Spleen (tissue), 11 donors: ENCODE results near the gene KCNQ5. TPM values are rescaled to one million over a fixed set of nuclear protein-coding genes. Genes with fewer than 3 reads are reported as not detected.

Source experiments
- DNase-seq: peaks from one replicate; pipeline ENCODE4 v3.0.0-alpha.2; 2020
- H3K27ac ChIP-seq, 8 donors: fragments of 200-600 bp; sonication (generic) in 7 of 8; 1 replicate in 4 of 8; 2 replicates in 4 of 8; pipeline versions ENCODE4 v1.5.0 to v1.8.0; 2016 to 2021; ENCODE audit warnings: inconsistent platforms in 4 of 8, mild to moderate bottlenecking in 4 of 8, moderate library complexity in 1 of 8
- H3K27me3 ChIP-seq, 7 donors: fragments of 200-600 bp; sonication (generic) in 6 of 7; replicated peaks in 1 of 7; 1 replicate in 4 of 7; 2 replicates in 3 of 7; pipeline versions ENCODE4 v1.5.0 to v1.8.0; 2016 to 2021; ENCODE audit warnings: inconsistent platforms in 3 of 7, mild to moderate bottlenecking in 1 of 7
- H3K36me3 ChIP-seq, 6 donors: fragments of 200-600 bp; sonication (generic) in 5 of 6; 1 replicate in 4 of 6; 2 replicates in 2 of 6; pipeline versions ENCODE4 v1.5.0 to v1.8.0; 2016 to 2021; ENCODE audit warnings: inconsistent platforms in 2 of 6
- H3K4me1 ChIP-seq, 6 donors: fragments of 200-600 bp; sonication (generic) in 5 of 6; 1 replicate in 3 of 6; 2 replicates in 3 of 6; pipeline versions ENCODE4 v1.5.0 to v1.8.0; 2016 to 2021; ENCODE audit warnings: inconsistent platforms in 3 of 6
- H3K4me3 ChIP-seq, 8 donors: fragments of 200-600 bp; sonication (generic) in 7 of 8; 1 replicate in 4 of 8; 2 replicates in 4 of 8; pipeline versions ENCODE4 v1.5.0 to v1.8.0; 2016 to 2021; ENCODE audit warnings: inconsistent platforms in 4 of 8, mild to moderate bottlenecking in 4 of 8, moderate library complexity in 2 of 8
- H3K9me3 ChIP-seq, 8 donors: fragments of 200-600 bp; sonication (generic) in 7 of 8; 1 replicate in 4 of 8; 2 replicates in 4 of 8; pipeline versions ENCODE4 v1.5.0 to v1.8.0; 2016 to 2021; ENCODE audit warnings: inconsistent platforms in 4 of 8
- CTCF ChIP-seq, 11 experiments: fragments of 200-600 bp in 7 of 11; fragments of 450-650 bp in 4 of 11; sonication (generic) in 4 of 11; IDR thresholded peaks in 8 of 11; conservative IDR thresholded peaks in 3 of 11; 1 replicate in 7 of 11; 2 replicates in 4 of 11; pipeline versions ENCODE4 v1.4.0 to v1.8.0; 2016 to 2021; ENCODE audit warnings: antibody characterized with exemption in 11 of 11, inconsistent platforms in 4 of 11, mild to moderate bottlenecking in 1 of 11
- POLR2A ChIP-seq, 3 donors: fragments of 450-650 bp; IDR thresholded peaks; one replicate each; pipeline ENCODE4 v1.5.1; 2017; ENCODE audit warnings: antibody characterized with exemption in 3 of 3, mild to moderate bottlenecking in 1 of 3
- POLR2AphosphoS5 ChIP-seq, 3 donors: sonication (generic); formaldehyde crosslinking; IDR thresholded peaks; one replicate each; pipeline ENCODE4 v1.5.1; 2017; ENCODE audit warnings: antibody characterized with exemption in 3 of 3
- WGBS, 5 donors: extraction: QIAGEN DNeasy Blood & Tissue Kit in 3 of 5; methylation state at CpG; one replicate each; pipeline versions ENCODE4 v1.1.5 to v1.1.7; 2013 to 2018; 5-methylcytosine and 5-hydroxymethylcytosine counted together
- intact Hi-C: fragments of 100-400 bp; cut with DNase I; formaldehyde crosslinking; loops from one replicate; pipeline ENCODE4 v1.15.0; 2023; ENCODE audit warnings: low total_unique reads
- polyA plus RNA-seq, 3 donors: library from polyadenylated mRNA; stranded (reverse); fragments of 200-250 nt; gene quantifications; one replicate each; pipeline ENCODE4 v1.2.1, GENCODE V29; 2013
- total RNA-seq, 7 donors: library from RNA; depleted of rRNA in 3 of 7; stranded (reverse); fragments of >200 nt in 3 of 7; fragmentation: NEBNext Ultra II Directional in 4 of 7; extraction: Animal tissue kit (Norgen Biotek cat#: 25700) in 4 of 7; gene quantifications; one replicate each; pipeline versions ENCODE4 v1.1.0 to v1.2.1, GENCODE V29; 2016 to 2021
- donor health status: healthy with polysubstance abuse.
- donor health status: DM: no; HTN: no; CAD: no; lungs with moderate emphysema.
- donor health status: DM: no; HTN: no; CAD: no.
- donor health status: Bipolar disorder and iron deficiency.
- donor health status: healthy.
- donor health status: DM: no; HTN: no; CAD: no.
- donor health status: DM: yes; HTN: yes; CAD: no.

Gene KCNQ5
- total and polyA plus RNA-seq, 10 donors, result 1.3 to 8.7 (median 4.4) TPM

DNA sequence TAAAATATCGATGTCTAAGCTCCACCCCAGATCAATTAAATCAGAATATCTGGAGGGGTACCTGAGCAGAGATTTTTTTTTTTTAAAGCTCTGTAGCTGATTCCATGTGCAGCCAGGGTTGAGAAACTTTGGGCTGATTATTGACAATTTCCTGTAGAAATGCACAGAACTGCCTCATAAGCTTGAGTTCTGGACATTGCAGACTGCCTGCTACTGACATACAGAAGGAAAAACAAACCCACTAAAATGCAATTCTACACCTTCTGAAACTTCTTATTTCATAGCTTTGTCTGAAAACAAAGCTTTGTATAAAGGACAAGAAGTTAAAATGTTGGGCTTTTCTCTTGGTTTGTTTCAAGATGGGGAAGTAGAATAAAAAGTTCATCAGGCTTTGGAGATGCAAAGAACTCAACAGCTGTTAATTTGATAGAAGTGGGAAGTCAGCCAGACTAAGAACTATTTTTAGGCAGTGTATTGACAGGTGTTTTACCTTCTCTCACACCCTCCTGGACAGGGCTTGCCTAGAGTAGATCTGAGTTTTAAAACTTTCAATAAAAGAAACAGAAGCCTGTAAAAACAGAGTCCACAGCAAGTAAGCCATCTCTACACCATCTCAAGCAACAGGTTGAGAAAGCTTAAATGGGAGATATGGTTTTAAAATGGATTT lies 147.7 kb downstream of the KCNQ5 start:
- TF ChIP-seq CTCF (IDR thresholded peaks at IDR 0.05 in 8 of 11, conservative IDR thresholded peaks at IDR 0.05 in 3 of 11) (no peak), POLR2A (IDR thresholded peaks at IDR 0.05) (no peak), POLR2AphosphoS5 (IDR thresholded peaks at IDR 0.05) (no peak)
- peaks cover 0 to 4% (median 0%) of the 10 kb centered on the region in 8 donors for H3K9me3 ChIP-seq
- H3K36me3 ChIP-seq, result no peaks in the 10 kb centered on the region
- H3K27me3 ChIP-seq, result no peaks in the 10 kb centered on the region
- H3K27ac ChIP-seq, result no peak overlapping the region
- 80 to 97% (median 92%) methylated on average over 1 of the region's 1 CpG for WGBS, 5 donors
- H3K4me3 ChIP-seq, result no peak overlapping the region
- no peak for DNase-seq
- intact Hi-C loops, result no loop called here
- H3K4me1 ChIP-seq, result peaks cover 0 to 7% (median 0%) of the 10 kb centered on the region in 6 donors

DNA sequence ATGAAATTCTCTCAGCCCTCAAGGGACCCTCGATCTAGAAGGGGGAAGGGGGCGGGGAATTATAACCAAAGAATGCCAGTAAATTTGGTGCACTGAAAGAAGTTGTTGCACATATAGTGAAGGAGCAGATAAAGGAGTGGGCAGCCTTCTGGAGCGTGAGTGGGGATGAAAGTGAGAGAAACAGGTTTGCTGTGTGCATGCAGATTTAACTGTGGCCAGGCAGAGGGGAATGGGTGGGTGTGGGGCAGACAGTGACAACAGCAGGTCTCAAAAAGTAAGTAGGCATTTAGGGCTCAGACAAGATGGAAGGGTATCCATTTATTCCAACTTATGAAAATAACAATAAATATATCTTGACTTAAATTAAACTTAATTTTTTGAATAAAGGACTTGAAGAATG lies 149.1 kb downstream of the KCNQ5 start:
- H3K4me1 ChIP-seq, result peaks cover 0 to 7% (median 0%) of the 10 kb centered on the region in 6 donors
- DNase-seq, result no peak
- WGBS, 5 donors, result 74 to 86% (median 80%) methylated on average over 3 of the region's 3 CpGs
- TF ChIP-seq POLR2AphosphoS5 (IDR thresholded peaks at IDR 0.05) (no peak), POLR2A (IDR thresholded peaks at IDR 0.05) (no peak), CTCF (IDR thresholded peaks at IDR 0.05 in 8 of 11, conservative IDR thresholded peaks at IDR 0.05 in 3 of 11) (no peak)
- intact Hi-C loops, result no loop called here
- no peaks in the 10 kb centered on the region for H3K27me3 ChIP-seq
- H3K27ac ChIP-seq, result no peak overlapping the region
- H3K36me3 ChIP-seq, result no peaks in the 10 kb centered on the region
- peaks cover 0 to 4% (median 0%) of the 10 kb centered on the region in 8 donors for H3K9me3 ChIP-seq
- no peak overlapping the region for H3K4me3 ChIP-seq

DNA sequence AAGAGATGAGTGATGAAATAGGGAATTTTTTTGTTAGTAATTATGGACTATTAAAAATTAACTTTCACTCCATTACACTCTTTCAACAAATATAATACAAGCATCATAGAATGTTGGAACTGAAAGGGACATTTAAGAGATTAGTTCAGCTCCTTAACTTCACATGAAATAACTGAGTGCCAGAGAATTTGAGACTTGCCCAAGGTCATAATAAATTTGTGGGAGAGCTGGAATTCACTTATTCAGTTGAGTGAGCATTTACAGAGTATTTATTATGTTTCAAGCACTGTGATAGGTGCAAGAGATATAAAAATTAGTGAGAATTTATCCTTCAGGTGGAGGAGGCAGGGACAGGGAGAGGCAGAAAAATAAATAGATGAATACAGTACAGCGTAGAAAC lies 154.6 kb downstream of the KCNQ5 start:
- intact Hi-C loops, result no loop called here
- no peak for DNase-seq
- no peak overlapping the region for H3K27ac ChIP-seq
- WGBS, 5 donors, result 52 to 98% (median 94%) methylated on average over 1 of the region's 1 CpG
- no peaks in the 10 kb centered on the region for H3K36me3 ChIP-seq
- TF ChIP-seq POLR2AphosphoS5 (IDR thresholded peaks at IDR 0.05) (no peak), POLR2A (IDR thresholded peaks at IDR 0.05) (no peak), CTCF (IDR thresholded peaks at IDR 0.05 in 8 of 11, conservative IDR thresholded peaks at IDR 0.05 in 3 of 11) (no peak)
- peaks cover 0 to 4% (median 0%) of the 10 kb centered on the region in 8 donors for H3K9me3 ChIP-seq
- H3K27me3 ChIP-seq, result no peaks in the 10 kb centered on the region
- no peaks in the 10 kb centered on the region for H3K4me1 ChIP-seq
- H3K4me3 ChIP-seq, result no peak overlapping the region

GRCh38 chr6:72781624-72782023 lies 159.8 kb downstream of the KCNQ5 start:
- H3K9me3 ChIP-seq, result no peaks in the 10 kb centered on the region
- no peak for TF ChIP-seq POLR2AphosphoS5 (IDR thresholded peaks at IDR 0.05)
- TF ChIP-seq CTCF (IDR thresholded peaks at IDR 0.05 in 8 of 11, conservative IDR thresholded peaks at IDR 0.05 in 3 of 11), result no peak
- no peak for TF ChIP-seq POLR2A (IDR thresholded peaks at IDR 0.05)
- H3K27ac ChIP-seq, result no peak overlapping the region
- intact Hi-C loops, result no loop called here
- H3K4me1 ChIP-seq, result no peaks in the 10 kb centered on the region
- H3K36me3 ChIP-seq, result no peaks in the 10 kb centered on the region
- DNase-seq, result no peak
- no peaks in the 10 kb centered on the region for H3K27me3 ChIP-seq
- H3K4me3 ChIP-seq, result no peak overlapping the region
